ENCODE data around the gene MAGEC3. TPM values are rescaled to one million over a fixed set of nuclear protein-coding genes. Genes with fewer than 3 reads are reported as not detected.

MAGEC3 gene
- total RNA-seq, 3 donors from 2014 or later: not detected

GRCh38 chrX:141924293-141924692 lies 86.2 kb downstream of the MAGEC3 start:
- Histone ChIP-seq H3K9me3 (no peaks in the 10 kb centered on the region), H3K4me3 (no peak overlapping the region), H3K36me3 (ENCODE audit: low read depth) (no peaks in the 10 kb centered on the region), H3K4me1 (ENCODE audit: low read depth) (no peaks in the 10 kb centered on the region)
- DNase-seq (no peak), ATAC-seq (no peak)
- intact Hi-C loops (cut with DNase I, micrococcal nuclease): no loop called here
- TF ChIP-seq CTCF (IDR thresholded peaks at IDR 0.05): no peak

- H3K4me3 ChIP-seq: no peak overlapping the region
- DNase-seq (no peak), ATAC-seq (no peak)
- no peaks in the 10 kb centered on the region for H3K9me3 ChIP-seq
- intact Hi-C loops (cut with DNase I, micrococcal nuclease): no loop called here
- TF ChIP-seq CTCF (IDR thresholded peaks at IDR 0.05): no peak
- H3K36me3 ChIP-seq (ENCODE audit: low read depth): no peaks in the 10 kb centered on the region
- H3K4me1 ChIP-seq (ENCODE audit: low read depth): no peaks in the 10 kb centered on the region
These were observed 90.3 kb downstream of the MAGEC3 start for GRCh38 chrX:141928432-141928831.

- no peaks in the 10 kb centered on the region for H3K4me1 ChIP-seq (ENCODE audit: low read depth)
- intact Hi-C loops (cut with DNase I, micrococcal nuclease): no loop called here
- no peaks in the 10 kb centered on the region for H3K9me3 ChIP-seq
- ATAC-seq (no peak), DNase-seq (no peak)
- no peak for TF ChIP-seq CTCF (IDR thresholded peaks at IDR 0.05)
- no peak overlapping the region for H3K4me3 ChIP-seq
- H3K36me3 ChIP-seq (ENCODE audit: low read depth): no peaks in the 10 kb centered on the region
These were observed 96.0 kb downstream of the MAGEC3 start for GRCh38 chrX:141934059-141934641.

GRCh38 chrX:141935645-141936044 lies 97.5 kb downstream of the MAGEC3 start:
- Histone ChIP-seq H3K4me1 (ENCODE audit: low read depth) (no peaks in the 10 kb centered on the region), H3K9me3 (no peaks in the 10 kb centered on the region), H3K4me3 (no peak overlapping the region), H3K36me3 (ENCODE audit: low read depth) (no peaks in the 10 kb centered on the region)
- ATAC-seq (no peak), DNase-seq (no peak)
- no peak for TF ChIP-seq CTCF (IDR thresholded peaks at IDR 0.05)
- intact Hi-C loops (cut with DNase I, micrococcal nuclease): no loop called here

GRCh38 chrX:141936080-141936479 lies 98.0 kb downstream of the MAGEC3 start:
- Histone ChIP-seq H3K4me1 (ENCODE audit: low read depth) (no peaks in the 10 kb centered on the region), H3K4me3 (no peak overlapping the region), H3K9me3 (no peaks in the 10 kb centered on the region), H3K36me3 (ENCODE audit: low read depth) (no peaks in the 10 kb centered on the region)
- intact Hi-C loops (cut with DNase I, micrococcal nuclease): no loop called here
- ATAC-seq: no peak
- no peak for TF ChIP-seq CTCF (IDR thresholded peaks at IDR 0.05)
- DNase-seq: no peak

GRCh38 chrX:141941234-141941633 lies 103.1 kb downstream of the MAGEC3 start:
- no peaks in the 10 kb centered on the region for H3K9me3 ChIP-seq
- H3K4me1 ChIP-seq (ENCODE audit: low read depth): no peaks in the 10 kb centered on the region
- ATAC-seq (no peak), DNase-seq (no peak)
- intact Hi-C loops (cut with DNase I, micrococcal nuclease): no loop called here
- no peak for TF ChIP-seq CTCF (IDR thresholded peaks at IDR 0.05)
- H3K36me3 ChIP-seq (ENCODE audit: low read depth): no peaks in the 10 kb centered on the region
- no peak overlapping the region for H3K4me3 ChIP-seq
